GM21360 (cell line): Measurements from ENCODE around the gene SNCB.
"Not testable (repeated sequence)": the region's sequence is repeated elsewhere in the genome, so short reads cannot be mapped to it uniquely, and the experiment has no call there.

ENCODE experiments used
- ATAC-seq: cut with Tn5 transposase; IDR thresholded peaks from one replicate; pipeline ENCODE4 v1.9.1; 2021; ENCODE audit warnings: mild to moderate bottlenecking, moderate library complexity; ENCODE audit not compliant: unreplicated experiment

Gene SNCB

DNA sequence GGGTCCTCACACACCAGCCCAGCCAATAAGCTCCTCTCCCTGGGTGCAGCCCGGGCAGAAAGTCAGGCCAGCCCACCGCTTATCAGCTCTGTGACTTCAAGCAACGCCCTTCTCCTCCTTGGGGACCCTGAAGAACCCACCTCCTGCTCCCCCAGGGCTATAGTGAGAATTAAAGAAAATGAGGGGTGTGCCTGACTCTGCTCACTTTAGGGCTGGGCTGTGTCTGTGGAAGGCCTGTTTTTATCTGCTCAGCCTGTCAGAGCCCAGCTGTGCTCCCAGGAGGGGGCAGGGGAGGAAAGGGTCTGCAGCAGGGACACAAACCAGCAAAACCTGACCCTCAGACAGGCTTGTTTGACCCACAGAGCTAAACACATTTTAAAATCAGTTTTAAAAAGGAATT, 24.3 kb downstream of the SNCB start:
- no peak for ATAC-seq

DNA sequence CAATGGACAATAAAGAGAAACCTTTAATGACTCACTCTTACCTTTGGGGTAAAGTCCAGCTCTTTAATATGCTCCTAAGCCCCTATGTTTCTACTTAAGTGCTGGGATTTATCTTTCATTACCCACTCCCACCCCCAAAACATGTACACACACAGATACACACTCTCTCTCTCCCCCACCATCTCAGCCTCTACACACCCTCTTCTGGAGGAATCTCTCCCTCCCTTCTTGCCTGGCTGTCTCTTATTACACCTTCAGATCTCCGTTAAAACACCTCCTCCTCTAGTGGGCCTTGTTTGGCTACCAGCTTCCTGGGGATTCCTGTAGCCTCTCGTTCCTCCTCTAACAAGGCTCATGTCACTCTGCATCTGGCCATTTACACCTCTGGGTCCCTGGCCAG, 27.2 kb downstream of the SNCB start:
- ATAC-seq: no peak

DNA sequence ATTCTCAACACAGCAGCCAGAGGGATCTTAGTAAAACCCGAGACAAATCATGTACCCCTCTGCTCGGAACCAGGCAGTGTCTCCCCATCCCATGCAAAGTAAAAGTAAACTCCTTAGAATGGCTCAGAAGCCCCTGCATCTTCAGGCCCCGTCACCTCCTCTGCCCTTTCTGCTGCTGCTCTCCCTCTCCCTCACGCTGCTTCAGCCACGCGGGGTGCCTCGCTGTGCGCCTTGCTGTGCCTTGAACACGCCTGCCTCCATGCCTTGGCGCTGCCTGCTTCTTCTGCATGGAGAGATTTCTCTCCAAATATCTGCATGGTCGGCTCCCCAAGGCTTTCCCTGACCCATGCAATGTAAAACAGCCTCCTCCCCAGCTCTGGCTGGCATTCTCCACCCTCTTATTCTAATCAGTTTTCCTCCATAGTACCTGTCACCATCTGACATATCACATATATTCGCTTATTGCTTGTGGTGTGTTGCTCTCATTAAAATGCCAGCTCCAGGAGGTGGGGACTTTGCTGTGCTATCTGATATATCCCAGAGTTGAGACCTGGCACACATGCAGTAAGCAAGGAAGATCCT, 28.3 kb downstream of the SNCB start:
- no peak for ATAC-seq

DNA sequence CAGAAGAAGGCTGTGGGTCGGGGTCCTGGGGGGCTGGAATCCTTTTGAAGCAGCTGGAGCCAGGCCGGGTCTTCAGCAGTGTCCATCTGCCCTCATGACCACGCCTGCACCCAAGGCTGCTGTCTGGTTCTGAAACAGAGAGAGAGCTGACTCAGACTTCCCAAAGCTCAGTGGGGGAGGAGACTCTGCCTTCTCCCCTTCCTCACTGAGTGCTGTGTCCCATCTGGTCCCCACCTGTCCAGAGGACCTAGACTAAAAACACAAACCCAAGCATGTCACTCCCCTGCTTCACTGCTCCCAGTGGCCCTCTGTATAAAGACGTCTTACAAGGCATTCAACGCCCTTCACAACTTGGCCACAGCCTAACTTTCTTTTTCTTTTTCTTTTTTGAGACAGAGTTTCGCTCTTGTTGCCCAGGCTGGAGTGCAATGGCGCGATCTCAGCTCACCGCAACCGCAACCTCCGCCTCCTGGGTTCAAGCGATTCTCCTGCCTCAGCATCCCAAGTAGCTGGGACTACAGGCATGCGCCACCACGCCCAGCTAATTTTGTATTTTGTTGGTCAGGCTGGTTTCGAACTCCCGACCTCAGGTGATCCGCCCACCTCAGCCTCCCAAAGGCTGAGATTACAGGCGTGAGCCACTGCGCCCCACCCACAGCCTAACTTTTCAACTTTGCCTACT, 30.4 kb downstream of the SNCB start:
- not testable (repeated sequence) for ATAC-seq

DNA sequence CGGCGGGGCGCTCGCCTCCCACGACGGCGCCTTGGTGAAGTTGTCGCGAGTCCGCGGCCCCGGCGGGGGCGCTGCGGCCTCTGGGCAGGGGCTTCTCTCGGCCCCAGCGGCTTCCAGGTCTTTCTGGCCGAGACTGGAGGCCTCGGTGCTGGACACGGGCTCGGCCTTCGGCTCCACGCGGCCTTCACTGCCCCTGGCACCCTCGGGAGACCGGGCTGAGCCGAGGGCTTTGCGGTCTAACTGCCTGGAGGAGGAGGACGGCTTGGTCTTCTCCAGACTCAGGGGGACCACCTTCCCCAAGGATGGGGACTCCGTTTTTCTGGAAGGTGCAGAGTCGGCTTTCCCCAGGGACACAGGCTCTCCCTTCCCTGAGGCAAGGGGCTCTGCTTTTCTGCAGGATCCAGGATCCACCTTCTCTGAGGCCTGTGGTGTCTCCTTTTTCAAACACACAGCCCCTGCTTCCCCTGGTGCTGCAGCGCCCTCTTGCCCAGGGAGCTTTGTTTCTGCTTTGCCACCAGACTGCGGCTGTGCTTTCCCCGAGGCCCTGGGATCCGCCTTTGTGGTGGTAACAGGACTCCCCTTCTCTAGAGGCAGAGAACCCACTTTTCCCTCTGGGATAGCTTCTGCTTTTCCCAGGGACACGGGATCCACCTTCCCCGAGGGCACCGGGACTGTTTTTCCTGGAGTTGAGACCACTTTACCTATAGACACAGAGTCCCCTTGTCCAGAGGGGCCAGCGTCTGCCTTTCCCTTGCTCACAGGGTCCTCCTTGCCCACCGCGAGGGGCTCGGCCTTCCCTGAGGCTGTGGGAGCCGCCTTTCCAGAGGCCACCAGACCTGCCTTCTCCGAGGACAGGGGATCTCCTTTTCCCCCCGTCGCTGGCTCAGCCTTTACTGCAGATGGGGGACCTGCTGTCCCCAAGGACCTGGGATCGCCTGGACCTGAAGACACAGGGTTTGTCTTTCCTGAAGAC, 32.6 kb downstream of the SNCB start:
- ATAC-seq: no peak

DNA sequence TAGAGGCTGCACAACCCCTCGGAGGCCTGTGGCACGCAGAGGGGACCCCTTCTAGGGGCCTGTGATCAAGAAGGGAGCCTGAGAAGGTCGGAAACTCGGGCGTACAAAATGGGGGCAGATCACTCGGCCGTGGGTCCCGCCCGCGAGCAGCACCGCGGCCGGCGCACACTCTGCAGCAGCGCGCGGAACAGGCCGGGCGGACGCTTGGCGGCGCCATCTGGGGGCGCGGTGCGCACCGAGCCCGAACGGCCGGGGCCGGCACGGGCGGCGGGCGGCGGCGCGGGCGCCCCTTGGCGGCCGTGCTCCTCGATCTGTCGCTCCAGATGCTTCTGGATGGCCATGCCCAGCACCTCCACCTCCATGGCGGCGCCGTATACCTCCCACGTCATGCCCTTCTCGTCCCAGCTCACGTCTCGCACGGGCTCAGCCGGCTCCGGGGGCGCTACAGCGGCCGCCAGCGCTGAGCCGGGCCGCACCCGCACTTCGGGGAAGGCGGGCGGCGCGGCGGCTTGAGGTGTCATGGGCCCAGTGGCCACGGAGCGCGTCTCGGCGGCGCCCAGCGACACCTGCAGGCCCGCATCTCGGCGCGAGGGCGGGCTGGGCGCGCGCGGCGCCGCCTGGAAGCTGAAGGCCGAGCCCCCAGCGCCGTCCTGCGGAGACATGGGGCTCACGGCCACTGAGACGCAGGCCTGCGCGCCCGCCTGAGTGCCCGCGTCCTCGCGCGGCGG, 33.5 kb downstream of the SNCB start:
- ATAC-seq: peak; percentile 62

DNA sequence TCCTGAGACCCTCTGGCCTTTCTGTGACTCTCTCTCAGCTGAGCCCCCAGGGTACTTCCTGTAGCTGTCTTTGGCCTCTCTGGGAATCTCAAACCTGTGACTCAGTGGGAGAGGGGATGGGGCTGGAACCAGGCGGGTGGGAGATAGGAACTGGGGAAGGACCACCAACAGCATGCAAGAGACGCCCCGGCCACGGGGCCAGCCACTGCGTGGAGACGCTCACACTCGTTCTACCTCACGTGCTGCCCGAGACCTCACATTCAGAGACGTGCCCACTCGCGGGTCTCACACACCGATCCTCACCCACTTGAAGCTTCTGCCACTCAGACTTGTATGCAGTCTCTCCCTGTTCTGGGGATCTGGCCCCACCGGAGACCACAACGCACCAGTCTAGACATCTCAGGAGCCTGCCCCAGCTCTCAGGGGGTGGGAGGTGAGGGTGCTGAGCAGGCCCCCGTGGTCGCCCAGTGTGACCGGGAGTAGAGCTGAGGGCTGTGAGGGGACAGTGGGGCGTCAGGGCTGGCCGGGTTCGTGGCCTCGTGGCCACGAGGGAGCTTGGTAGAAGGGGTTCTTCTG, 34.2 kb downstream of the SNCB start:
- ATAC-seq: peak; percentile 9

DNA sequence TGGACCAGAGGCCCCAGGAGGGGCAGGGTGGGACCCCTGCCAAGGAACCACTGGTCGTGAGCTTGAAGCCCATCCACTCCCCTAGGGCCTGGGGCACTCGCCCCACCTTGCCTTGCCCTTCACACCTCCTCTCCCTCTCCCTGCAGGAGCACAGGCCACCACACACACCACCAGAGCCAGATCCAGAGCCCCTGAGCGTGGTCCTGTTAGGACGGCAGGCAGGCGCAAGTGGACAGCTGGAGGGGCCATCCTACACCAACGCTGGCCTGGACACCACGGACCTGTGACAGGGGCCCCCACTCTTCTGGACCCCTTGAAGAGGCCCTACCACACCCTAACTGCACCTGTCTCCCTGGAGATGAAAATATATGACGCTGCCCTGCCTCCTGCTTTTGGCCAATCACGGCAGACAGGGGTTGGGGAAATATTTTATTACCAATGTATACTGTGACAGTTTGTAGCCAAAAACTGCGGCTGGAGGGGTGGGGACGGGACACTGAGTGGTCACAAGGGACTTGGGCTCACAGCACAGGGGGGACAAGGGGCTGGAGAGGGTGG, 34.9 kb downstream of the SNCB start:
- ATAC-seq: no peak

DNA sequence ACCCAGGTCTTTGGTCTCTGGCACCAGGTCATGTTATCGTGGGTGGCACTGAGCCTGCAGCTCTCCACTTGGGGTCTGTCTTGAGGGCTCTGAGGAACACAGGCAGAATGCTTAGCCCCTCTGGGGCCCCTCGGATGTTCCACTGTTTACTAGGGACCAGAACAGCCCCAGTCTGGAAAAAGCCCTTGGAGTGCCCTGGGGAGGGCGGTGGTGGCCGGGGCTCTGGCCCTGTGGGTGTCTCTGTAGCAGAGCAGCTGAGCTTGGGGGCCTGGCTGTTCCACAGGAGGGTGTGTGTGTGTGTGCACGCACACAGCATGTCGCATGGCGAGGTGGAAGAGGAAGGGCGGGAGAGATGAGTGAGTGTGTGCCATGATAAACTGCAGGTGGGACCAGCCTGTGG, 35.8 kb downstream of the SNCB start:
- no peak for ATAC-seq

DNA sequence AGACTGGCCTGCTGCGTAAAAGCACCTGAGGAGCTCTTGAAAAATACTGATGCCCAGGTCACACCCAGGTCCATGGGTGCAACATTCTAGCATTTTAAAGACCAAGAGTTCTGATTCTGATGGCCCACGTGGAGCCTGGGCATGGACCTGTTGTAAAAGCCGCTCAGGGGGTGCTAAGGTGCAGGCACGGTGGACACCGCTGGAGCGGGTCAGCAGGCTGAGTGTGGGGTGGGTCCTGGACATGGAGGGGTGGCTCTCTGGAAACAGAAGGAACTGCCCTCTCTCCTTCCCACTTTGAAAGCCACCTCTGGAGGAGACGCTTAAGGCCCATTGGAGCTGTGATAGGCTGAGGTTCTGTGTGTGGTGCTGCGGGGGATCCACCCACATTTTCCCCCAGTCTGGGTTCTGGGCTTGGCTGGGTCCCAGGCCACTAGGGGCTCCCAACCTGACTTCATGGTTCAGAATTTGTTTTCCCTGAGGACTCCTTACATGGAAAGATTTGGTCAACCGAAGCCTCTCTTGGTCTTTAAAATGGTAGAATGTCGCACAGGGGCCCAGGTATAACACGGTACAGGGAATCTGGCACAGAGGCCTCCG, 37.0 kb downstream of the SNCB start:
- no peak for ATAC-seq

DNA sequence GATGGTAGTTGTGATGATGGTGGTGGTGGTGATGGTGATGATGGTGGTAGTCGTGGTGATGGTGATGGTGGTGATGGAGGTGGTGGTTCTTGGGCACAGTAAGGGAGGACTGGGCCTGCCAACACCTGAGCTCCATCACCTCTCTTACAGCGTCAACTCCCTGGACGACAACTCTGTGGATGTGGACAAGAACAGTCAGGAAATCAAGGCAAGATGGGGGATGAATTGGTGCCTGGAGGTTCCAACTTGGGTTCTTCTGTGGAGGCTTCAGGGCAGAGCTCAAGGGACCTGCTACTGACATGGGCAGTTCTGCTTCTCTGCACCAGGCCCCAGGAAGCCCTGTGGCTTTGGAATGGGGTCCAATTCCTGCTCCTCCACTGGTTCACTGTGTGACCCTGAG, 37.8 kb downstream of the SNCB start:
- ATAC-seq: no peak

DNA sequence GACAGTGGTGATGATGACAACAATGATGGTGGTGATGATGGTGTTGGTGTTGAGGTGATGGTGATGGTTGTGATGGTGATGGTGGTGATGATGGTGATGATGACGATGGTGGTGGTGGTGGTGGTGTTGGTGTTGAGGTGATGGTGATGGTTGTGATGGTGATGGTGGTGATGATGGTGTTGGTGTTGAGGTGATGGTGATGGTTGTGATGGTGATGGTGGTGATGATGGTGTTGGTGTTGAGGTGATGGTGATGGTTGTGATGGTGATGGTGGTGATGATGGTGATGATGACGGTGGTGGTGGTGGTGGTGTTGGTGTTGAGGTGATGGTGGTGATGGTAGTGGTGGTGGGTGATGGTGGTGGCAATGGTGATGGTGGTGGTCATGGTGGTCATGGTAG, 38.7 kb downstream of the SNCB start:
- not testable (repeated sequence) for ATAC-seq

DNA sequence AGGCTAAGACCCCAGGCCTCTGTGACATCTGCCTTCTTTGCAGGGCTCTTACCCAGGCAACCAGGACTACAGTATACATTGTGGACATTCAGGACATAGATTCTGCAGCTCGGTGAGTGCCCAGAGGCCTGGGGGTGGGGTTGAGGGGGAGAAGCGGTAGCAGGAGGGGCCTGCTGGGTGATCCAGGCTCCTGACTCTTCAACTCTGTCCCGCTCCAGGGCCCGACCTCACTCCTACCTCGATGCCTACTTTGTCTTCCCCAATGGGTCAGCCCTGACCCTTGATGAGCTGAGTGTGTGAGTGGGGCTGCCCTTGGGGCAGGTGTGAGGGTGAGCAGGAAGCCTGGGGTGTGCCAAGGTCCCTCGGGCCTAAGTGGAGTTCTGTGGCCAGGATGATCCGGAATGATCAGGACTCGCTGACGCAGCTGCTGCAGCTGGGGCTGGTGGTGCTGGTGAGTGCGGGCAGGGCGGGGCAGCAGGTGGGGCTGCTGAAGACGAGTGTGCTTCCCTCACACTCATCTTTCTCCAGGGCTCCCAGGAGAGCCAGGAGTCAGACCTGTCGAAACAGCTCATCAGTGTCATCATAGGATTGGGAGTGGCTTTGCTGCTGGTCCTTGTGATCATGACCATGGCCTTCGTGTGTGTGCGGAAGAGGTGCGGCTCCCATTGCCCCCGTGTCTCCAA, 40.2 kb downstream of the SNCB start:
- no peak for ATAC-seq

DNA sequence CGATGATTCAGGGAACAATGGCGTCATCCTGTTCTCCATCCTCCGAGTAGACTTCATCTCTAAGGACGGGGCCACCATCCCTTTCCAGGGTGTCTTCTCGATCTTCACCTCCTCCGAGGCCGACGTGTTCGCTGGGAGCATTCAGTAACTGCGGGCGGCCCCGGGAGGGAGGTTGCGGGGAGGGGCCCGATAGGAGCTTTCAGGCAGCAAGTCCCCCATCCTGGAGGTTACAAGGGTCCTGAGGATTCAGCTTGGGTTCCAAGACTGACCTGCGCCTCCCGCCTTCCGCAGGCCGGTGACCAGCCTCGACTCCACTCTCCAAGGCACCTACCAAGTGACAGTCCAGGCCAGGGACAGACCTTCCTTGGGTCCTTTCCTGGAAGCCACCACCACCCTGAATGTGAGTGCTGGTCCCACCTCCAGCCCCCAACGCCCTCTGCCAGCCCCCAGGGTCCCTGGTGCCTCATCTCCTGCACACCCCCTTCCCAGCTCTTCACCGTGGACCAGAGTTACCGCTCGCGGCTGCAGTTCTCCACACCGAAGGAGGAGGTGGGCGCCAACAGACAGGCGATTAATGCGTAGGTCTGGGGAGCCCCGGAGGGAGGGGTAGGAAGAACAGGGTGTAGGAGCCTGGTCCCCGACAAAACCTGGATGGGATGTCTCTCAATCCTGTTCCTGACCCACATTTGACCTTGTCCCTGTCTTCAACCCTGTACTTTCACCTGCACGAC, 41.1 kb downstream of the SNCB start:
- no peak for ATAC-seq

DNA sequence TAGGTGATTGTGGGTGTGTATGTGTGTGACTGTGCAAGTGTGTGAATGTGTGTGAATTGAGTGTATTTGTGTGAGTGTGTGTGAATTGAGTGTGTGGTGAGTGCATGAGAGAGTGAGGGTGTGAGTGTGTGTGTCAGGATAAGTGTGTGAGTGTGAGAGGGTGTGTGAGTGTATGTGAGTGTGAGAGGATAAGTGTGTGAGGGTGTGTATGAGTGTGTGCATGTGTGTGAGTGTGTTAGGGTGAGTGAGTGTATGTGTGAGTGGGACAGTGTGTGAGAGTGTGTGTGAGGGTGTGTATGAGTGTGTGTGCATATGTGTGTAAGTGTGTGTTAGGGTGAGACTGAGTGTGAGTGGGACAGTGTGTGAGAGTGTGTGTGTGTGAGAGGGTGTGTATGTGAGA, 42.0 kb downstream of the SNCB start:
- ATAC-seq: no peak

DNA sequence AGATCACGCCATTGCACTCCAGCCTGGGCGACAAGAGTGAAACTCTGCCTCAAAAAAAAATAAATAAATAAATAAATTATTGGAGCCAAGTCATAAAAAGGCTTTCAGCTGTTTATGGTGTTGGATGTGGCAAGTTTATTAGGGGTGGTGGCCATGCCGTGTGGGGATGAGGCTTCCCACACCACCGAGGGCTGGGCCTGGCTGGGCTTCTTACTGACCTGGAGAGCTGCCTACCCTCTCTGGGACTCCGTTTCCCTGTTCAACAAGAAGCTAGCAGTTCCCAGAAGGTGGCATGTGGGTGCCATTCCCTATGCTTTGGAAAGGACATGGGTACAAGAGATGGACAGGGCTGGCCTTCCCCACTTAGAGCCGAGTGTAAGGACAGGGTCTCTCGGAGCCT, 42.9 kb downstream of the SNCB start:
- ATAC-seq: no peak

DNA sequence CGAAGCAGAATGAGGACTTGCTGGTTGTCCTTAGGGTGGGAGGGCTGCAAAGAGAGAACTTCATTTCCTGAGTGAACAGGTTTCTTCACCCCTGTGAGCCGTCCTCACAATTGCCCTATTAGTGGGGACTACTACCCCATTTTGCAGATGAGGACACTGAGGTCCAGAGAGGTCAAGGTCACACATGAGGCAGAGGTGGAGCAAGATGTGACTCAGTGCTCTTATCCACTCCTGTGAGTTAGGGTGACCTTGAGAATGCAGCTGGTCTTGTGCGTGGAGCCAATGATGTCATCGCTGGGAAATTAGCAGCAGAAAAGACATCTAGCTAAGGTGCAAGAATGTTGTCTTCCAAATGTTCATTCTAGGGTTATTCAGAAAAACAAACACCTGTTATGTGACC, 47.3 kb downstream of the SNCB start:
- ATAC-seq: no peak

DNA sequence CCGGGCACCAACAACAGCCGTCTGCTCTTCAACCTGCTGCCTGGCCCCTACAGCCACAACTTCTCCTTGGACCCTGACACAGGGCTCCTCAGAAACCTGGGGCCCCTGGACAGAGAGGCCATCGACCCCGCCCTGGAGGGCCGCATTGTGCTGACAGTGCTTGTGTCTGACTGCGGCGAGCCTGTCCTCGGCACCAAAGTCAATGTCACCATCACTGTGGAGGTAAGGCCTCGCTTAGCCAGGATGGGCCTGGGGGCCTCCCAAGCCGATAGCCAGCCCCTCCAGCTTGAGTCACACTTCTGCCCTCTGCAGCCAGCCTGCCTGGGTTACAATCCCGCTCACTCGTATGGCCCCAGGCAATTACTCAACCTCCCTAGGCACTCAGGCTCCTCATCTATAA, 49.0 kb downstream of the SNCB start:
- no peak for ATAC-seq

DNA sequence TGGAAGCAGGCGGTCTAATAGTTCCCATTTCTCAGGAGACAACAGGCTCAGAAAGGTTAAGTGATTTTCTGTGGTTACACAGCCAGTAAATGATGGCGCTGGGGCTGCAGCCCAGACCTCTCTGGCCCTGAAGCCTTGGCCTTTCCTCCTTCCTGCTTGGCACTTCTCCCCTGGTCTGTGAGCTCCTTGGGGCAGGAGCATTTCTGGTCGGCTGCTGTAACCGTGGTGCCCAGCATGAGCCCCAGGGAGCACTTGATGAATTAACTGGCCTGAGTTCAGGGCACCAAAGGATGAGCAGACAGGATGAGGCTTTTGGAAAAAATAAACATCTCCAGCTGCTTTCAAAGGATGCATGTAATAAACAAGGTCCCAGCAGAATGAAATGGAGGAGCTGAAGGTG, 51.0 kb downstream of the SNCB start:
- no peak for ATAC-seq
